Stimulated activated naive B cell treated with anti-CD40 and anti-IgM and Interleukin-4, amounts not matched to agents 10 μg/mL and 1 μg/mL and 100 μg/mL, for 72 hours (primary cell): ENCODE results near the gene RBP5.

Experiments
- ATAC-seq, 2 donors: fragments of 150-1000 bp; cut with Tn5 transposase; replicated peaks; 2 replicates each; pipeline ENCODE4 v1.10.0; 2021; ENCODE audit warnings: moderate library complexity in 1 of 2
- DNase-seq: peaks from one replicate; pipeline ENCODE4 v3.0.0; 2021
- H3K27ac Mint-ChIP-seq: one replicate; pipeline ENCODE4 v1.8.0; 2022; ENCODE audit warnings: mild to moderate bottlenecking, mixed read lengths
- H3K27me3 Mint-ChIP-seq, 2 donors: one replicate each; pipeline ENCODE4 v1.8.0; 2022; ENCODE audit warnings: mixed read lengths in 2 of 2
- H3K36me3 Mint-ChIP-seq, 2 donors: one replicate each; pipeline ENCODE4 v1.8.0; 2022; ENCODE audit warnings: mixed read lengths in 2 of 2, mild to moderate bottlenecking in 1 of 2
- H3K4me1 Mint-ChIP-seq, 2 donors: one replicate each; pipeline ENCODE4 v1.8.0; 2022; ENCODE audit warnings: mixed read lengths in 2 of 2, mild to moderate bottlenecking in 1 of 2
- H3K4me3 Mint-ChIP-seq, 2 donors: one replicate each; pipeline ENCODE4 v1.8.0; 2022; ENCODE audit warnings: mild to moderate bottlenecking in 2 of 2, mixed read lengths in 2 of 2, moderate library complexity in 1 of 2
- H3K9me3 Mint-ChIP-seq, 2 donors: one replicate each; pipeline ENCODE4 v1.8.0; 2022; ENCODE audit warnings: mixed read lengths in 2 of 2, mild to moderate bottlenecking in 1 of 2

The RBP5 gene

GRCh38 chr12:7128681-7129286 lies at the start of gene RBP5:
Gene RBP5 (minus strand): TSS chr12:7128889. CDS start chr12:7128775, 114 bp downstream.
- Mint-ChIP-seq H3K36me3 (peaks cover under 1 to 8% of the 10 kb centered on the region in 2 donors), H3K4me3 (peak within 1 kb of the TSS; percentile 87 to 93)

GRCh38 chr12:7178481-7178880 lies 49.8 kb upstream of the RBP5 start:
- Mint-ChIP-seq H3K9me3 (peaks cover 0 to 3% of the 10 kb centered on the region in 2 donors), H3K27ac (no peak overlapping the region), H3K4me3 (no peak overlapping the region), H3K4me1 (no peaks in the 10 kb centered on the region), H3K36me3 (peaks cover 0 to 1% of the 10 kb centered on the region in 2 donors), H3K27me3 (peaks cover 32 to 53% of the 10 kb centered on the region in 2 donors)
- no peak for ATAC-seq
- DNase-seq = no peak

More at GRCh38 chr12:7128681-7129286, at the start of gene RBP5:
- DNase-seq (no peak), ATAC-seq (no peak)
- Mint-ChIP-seq H3K9me3 (no peaks in the 10 kb centered on the region), H3K4me1 (peaks cover 24 to 47% of the 10 kb centered on the region in 2 donors), H3K27ac (peak within 1 kb of the TSS; percentile 84), H3K27me3 (no peaks in the 10 kb centered on the region)

GRCh38 chr12:7176595-7176994 lies 47.9 kb upstream of the RBP5 start:
- ATAC-seq = no peak
- H3K9me3 Mint-ChIP-seq = peaks cover 5 to 7% of the 10 kb centered on the region in 2 donors
- no peak for DNase-seq

GRCh38 chr12:7175493-7175892 lies 46.8 kb upstream of the RBP5 start:
- peaks cover 26 to 47% of the 10 kb centered on the region in 2 donors for H3K27me3 Mint-ChIP-seq
- DNase-seq = no peak
- H3K27ac Mint-ChIP-seq = no peak overlapping the region

More at GRCh38 chr12:7176595-7176994, 47.9 kb upstream of the RBP5 start:
- Mint-ChIP-seq H3K4me3 (no peak overlapping the region), H3K36me3 (no peaks in the 10 kb centered on the region), H3K4me1 (no peaks in the 10 kb centered on the region), H3K27me3 (peaks cover 27 to 53% of the 10 kb centered on the region in 2 donors), H3K27ac (no peak overlapping the region)

GRCh38 chr12:7171854-7172253 lies 43.2 kb upstream of the RBP5 start:
- peaks cover 39 to 50% of the 10 kb centered on the region in 2 donors for H3K27me3 Mint-ChIP-seq
- no peaks in the 10 kb centered on the region for H3K4me1 Mint-ChIP-seq
- peaks cover 22 to 24% of the 10 kb centered on the region in 2 donors for H3K9me3 Mint-ChIP-seq
- H3K4me3 Mint-ChIP-seq = no peak overlapping the region
- H3K27ac Mint-ChIP-seq = no peak overlapping the region
- H3K36me3 Mint-ChIP-seq = peaks cover 3% of the 10 kb centered on the region in 2 donors
- DNase-seq (no peak), ATAC-seq (no peak)

More at GRCh38 chr12:7175493-7175892, 46.8 kb upstream of the RBP5 start:
- no peaks in the 10 kb centered on the region for H3K4me1 Mint-ChIP-seq
- ATAC-seq = no peak
- no peaks in the 10 kb centered on the region for H3K36me3 Mint-ChIP-seq
- H3K9me3 Mint-ChIP-seq = peaks cover 7 to 9% of the 10 kb centered on the region in 2 donors
- no peak overlapping the region for H3K4me3 Mint-ChIP-seq

- Mint-ChIP-seq H3K9me3 (peaks cover 21 to 22% of the 10 kb centered on the region in 2 donors), H3K27ac (no peak overlapping the region), H3K36me3 (peaks cover 3% of the 10 kb centered on the region in 2 donors), H3K27me3 (peaks cover 36 to 40% of the 10 kb centered on the region in 2 donors), H3K4me3 (no peak overlapping the region), H3K4me1 (no peaks in the 10 kb centered on the region)
- DNase-seq = no peak
- no peak for ATAC-seq
These were observed 41.3 kb upstream of the RBP5 start for GRCh38 chr12:7169951-7170350.

GRCh38 chr12:7162691-7163114 lies 34.0 kb upstream of the RBP5 start:
- no peak overlapping the region for H3K4me3 Mint-ChIP-seq

GRCh38 chr12:7161811-7162210 lies 33.1 kb upstream of the RBP5 start:
- DNase-seq (no peak), ATAC-seq (no peak)
- peak overlapping the region; percentile 43 for H3K27ac Mint-ChIP-seq
- H3K4me1 Mint-ChIP-seq = peaks cover 4 to 7% of the 10 kb centered on the region in 2 donors
- H3K27me3 Mint-ChIP-seq = peaks cover 37 to 39% of the 10 kb centered on the region in 2 donors
- no peak overlapping the region for H3K4me3 Mint-ChIP-seq
- H3K36me3 Mint-ChIP-seq = peaks cover 7 to 10% of the 10 kb centered on the region in 2 donors
- no peaks in the 10 kb centered on the region for H3K9me3 Mint-ChIP-seq

More at GRCh38 chr12:7162691-7163114, 34.0 kb upstream of the RBP5 start:
- Mint-ChIP-seq H3K9me3 (peaks cover 1 to 2% of the 10 kb centered on the region in 2 donors), H3K27ac (no peak overlapping the region), H3K36me3 (peaks cover 3 to 5% of the 10 kb centered on the region in 2 donors), H3K4me1 (peaks cover 4 to 7% of the 10 kb centered on the region in 2 donors), H3K27me3 (peaks cover 39 to 43% of the 10 kb centered on the region in 2 donors)
- DNase-seq (no peak), ATAC-seq (peak; percentile 16 to 41)

- DNase-seq (no peak), ATAC-seq (no peak)
- H3K27me3 Mint-ChIP-seq = peaks cover 34 to 39% of the 10 kb centered on the region in 2 donors
- peaks cover 9 to 10% of the 10 kb centered on the region in 2 donors for H3K36me3 Mint-ChIP-seq
- H3K27ac Mint-ChIP-seq = peak overlapping the region; percentile 43
- H3K4me3 Mint-ChIP-seq = no peak overlapping the region
- H3K4me1 Mint-ChIP-seq = peaks cover 4 to 7% of the 10 kb centered on the region in 2 donors
- no peaks in the 10 kb centered on the region for H3K9me3 Mint-ChIP-seq
These were observed 32.6 kb upstream of the RBP5 start for GRCh38 chr12:7161327-7161726.

- peaks cover 29 to 33% of the 10 kb centered on the region in 2 donors for H3K27me3 Mint-ChIP-seq
- peak overlapping the region; percentile 63 for H3K27ac Mint-ChIP-seq
- peaks cover 4 to 7% of the 10 kb centered on the region in 2 donors for H3K4me1 Mint-ChIP-seq
- peaks cover 15 to 18% of the 10 kb centered on the region in 2 donors for H3K36me3 Mint-ChIP-seq
- no peak overlapping the region for H3K4me3 Mint-ChIP-seq
- no peak for ATAC-seq
- H3K9me3 Mint-ChIP-seq = no peaks in the 10 kb centered on the region
- DNase-seq = no peak
These were observed 31.5 kb upstream of the RBP5 start for GRCh38 chr12:7160183-7160582.

- Mint-ChIP-seq H3K27ac (no peak overlapping the region), H3K9me3 (no peaks in the 10 kb centered on the region), H3K4me3 (peak overlapping the region in 1 of 2 donors; percentile 9), H3K27me3 (peaks cover 25 to 27% of the 10 kb centered on the region in 2 donors), H3K36me3 (peaks cover 15 to 24% of the 10 kb centered on the region in 2 donors), H3K4me1 (peaks cover 4 to 7% of the 10 kb centered on the region in 2 donors)
- ATAC-seq (no peak), DNase-seq (no peak)
These were observed 30.3 kb upstream of the RBP5 start for GRCh38 chr12:7158781-7159609.

- peaks cover 11 to 12% of the 10 kb centered on the region in 2 donors for H3K27me3 Mint-ChIP-seq
- ATAC-seq (no peak), DNase-seq (no peak)
- H3K27ac Mint-ChIP-seq = no peak overlapping the region
- H3K4me1 Mint-ChIP-seq = peaks cover 0 to 8% of the 10 kb centered on the region in 2 donors
- H3K36me3 Mint-ChIP-seq = peaks cover 16 to 26% of the 10 kb centered on the region in 2 donors
- no peak overlapping the region for H3K4me3 Mint-ChIP-seq
- no peaks in the 10 kb centered on the region for H3K9me3 Mint-ChIP-seq
These were observed 28.7 kb upstream of the RBP5 start for GRCh38 chr12:7157391-7157790.

GRCh38 chr12:7156259-7157197 lies 27.8 kb upstream of the RBP5 start:
- ATAC-seq = no peak
- Mint-ChIP-seq H3K9me3 (no peaks in the 10 kb centered on the region), H3K27me3 (peaks cover 2 to 3% of the 10 kb centered on the region in 2 donors)

More at GRCh38 chr12:7156259-7157197, 27.8 kb upstream of the RBP5 start:
- H3K27ac Mint-ChIP-seq = no peak overlapping the region
- H3K36me3 Mint-ChIP-seq = peaks cover 16 to 26% of the 10 kb centered on the region in 2 donors
- peaks cover 0 to 8% of the 10 kb centered on the region in 2 donors for H3K4me1 Mint-ChIP-seq
- DNase-seq = no peak
- no peak overlapping the region for H3K4me3 Mint-ChIP-seq
